ENCODE data around the gene TAP1. TPM values are rescaled to one million over a fixed set of nuclear protein-coding genes. Genes with fewer than 3 reads are reported as not detected.

Gene TAP1
- total and polyA plus RNA-seq, 12 donors, result 19.7 to 77.9 (median 50.8) TPM

- intact Hi-C loops (cut with DNase I), result loop anchor here in 1 of 2 donors (5.0 kb wide), 1 partner anchor 81 kb away; no protein-coding TSS in a partner anchor
- no peak overlapping the region for H3K4me3 ChIP-seq
- no peaks in the 10 kb centered on the region for H3K36me3 ChIP-seq (replicated peaks in 1 of 2)
- H3K9me3 ChIP-seq (replicated peaks in 1 of 3), result no peaks in the 10 kb centered on the region
- WGBS, 4 donors, result 34 to 47% (median 43%) methylated on average over 1 of the region's 1 CpG
- no peaks in the 10 kb centered on the region for H3K27me3 ChIP-seq
- H3K4me1 ChIP-seq (replicated peaks in 1 of 2), result peaks cover 24 to 32% of the 10 kb centered on the region in 2 donors
- DNase-seq, result no peak
- TF ChIP-seq CTCF (IDR thresholded peaks at IDR 0.05), result no peak
- no peak for TF ChIP-seq POLR2A (IDR thresholded peaks at IDR 0.05)
- H3K27ac ChIP-seq, result no peak overlapping the region
These were observed 37.3 kb upstream of the TAP1 start for GRCh38 chr6:32890831-32891230.

- Histone ChIP-seq H3K27ac (no peak overlapping the region), H3K27me3 (no peaks in the 10 kb centered on the region), H3K4me3 (no peak overlapping the region), H3K9me3 (replicated peaks in 1 of 3) (no peaks in the 10 kb centered on the region), H3K4me1 (replicated peaks in 1 of 2) (peaks cover 17 to 27% of the 10 kb centered on the region in 2 donors), H3K36me3 (replicated peaks in 1 of 2) (no peaks in the 10 kb centered on the region)
- no peak for DNase-seq
- TF ChIP-seq POLR2A (IDR thresholded peaks at IDR 0.05) (no peak), CTCF (IDR thresholded peaks at IDR 0.05) (no peak)
- 36 to 78% (median 53%) methylated on average over 1 of the region's 1 CpG for WGBS, 4 donors
- intact Hi-C loops (cut with DNase I), result loop anchor here (5.0 to 10.0 kb wide), 3 partner anchors 45 to 98 kb away; no protein-coding TSS in a partner anchor
These were observed 36.0 kb upstream of the TAP1 start for GRCh38 chr6:32889533-32889932.

- Histone ChIP-seq H3K4me3 (no peak overlapping the region), H3K9me3 (replicated peaks in 1 of 3) (no peaks in the 10 kb centered on the region), H3K4me1 (replicated peaks in 1 of 2) (peaks cover 14 to 23% of the 10 kb centered on the region in 2 donors), H3K27ac (no peak overlapping the region), H3K36me3 (replicated peaks in 1 of 2) (no peaks in the 10 kb centered on the region), H3K27me3 (no peaks in the 10 kb centered on the region)
- no peak for DNase-seq
- intact Hi-C loops (cut with DNase I), result loop anchor here (5.0 to 10.0 kb wide), 3 partner anchors 46 to 99 kb away; no protein-coding TSS in a partner anchor
- WGBS, 4 donors, result 74 to 95% (median 88%) methylated on average over 2 of the region's 2 CpGs
- TF ChIP-seq CTCF (IDR thresholded peaks at IDR 0.05) (no peak), POLR2A (IDR thresholded peaks at IDR 0.05) (no peak)
These were observed 35.1 kb upstream of the TAP1 start for GRCh38 chr6:32888576-32888975.

- no peak for DNase-seq
- Histone ChIP-seq H3K4me3 (no peak overlapping the region), H3K27ac (peak overlapping the region in 2 of 5 donors; percentile 6 to 78), H3K4me1 (replicated peaks in 1 of 2) (peaks cover 12 to 20% of the 10 kb centered on the region in 2 donors), H3K9me3 (replicated peaks in 1 of 3) (no peaks in the 10 kb centered on the region), H3K36me3 (replicated peaks in 1 of 2) (no peaks in the 10 kb centered on the region), H3K27me3 (no peaks in the 10 kb centered on the region)
- 56 to 88% (median 76%) methylated on average over 5 of the region's 5 CpGs for WGBS, 4 donors
- intact Hi-C loops (cut with DNase I), result loop anchor here (5.0 to 10.0 kb wide), 3 partner anchors 47 to 100 kb away; no protein-coding TSS in a partner anchor
- no peak for TF ChIP-seq CTCF (IDR thresholded peaks at IDR 0.05)
- TF ChIP-seq POLR2A (IDR thresholded peaks at IDR 0.05), result no peak
These were observed 34.1 kb upstream of the TAP1 start for GRCh38 chr6:32887616-32888015.
